ENCODE results near the gene CSNK2A1.
"Not testable (repeated sequence)": the region's sequence is repeated elsewhere in the genome, so short reads cannot be mapped to it uniquely, and the experiment has no call there.

CSNK2A1 gene

DNA sequence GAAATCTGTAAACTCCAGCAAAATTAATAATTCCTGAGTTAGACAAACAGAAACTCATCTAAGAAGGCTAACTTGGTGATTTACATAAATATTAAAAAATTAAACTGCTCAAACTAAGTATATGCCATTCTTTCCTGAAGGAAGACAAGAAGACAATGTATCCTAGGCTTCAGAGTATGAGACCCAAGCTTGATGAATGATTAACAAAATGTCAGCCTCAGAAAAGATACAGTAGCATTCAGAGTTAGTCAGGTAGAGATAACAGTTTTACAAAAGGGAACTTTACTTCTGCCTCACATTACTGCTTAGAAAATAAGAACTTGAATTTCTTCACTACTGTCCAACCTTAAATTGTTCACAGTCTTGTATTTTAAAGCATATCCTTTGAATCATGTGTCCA is 12.0 kb downstream of the CSNK2A1 start:
- DNase-seq, result no peak

- no peak for DNase-seq
Observed at GRCh38 chr20:530321-530720, 13.3 kb downstream of the CSNK2A1 start.

DNA sequence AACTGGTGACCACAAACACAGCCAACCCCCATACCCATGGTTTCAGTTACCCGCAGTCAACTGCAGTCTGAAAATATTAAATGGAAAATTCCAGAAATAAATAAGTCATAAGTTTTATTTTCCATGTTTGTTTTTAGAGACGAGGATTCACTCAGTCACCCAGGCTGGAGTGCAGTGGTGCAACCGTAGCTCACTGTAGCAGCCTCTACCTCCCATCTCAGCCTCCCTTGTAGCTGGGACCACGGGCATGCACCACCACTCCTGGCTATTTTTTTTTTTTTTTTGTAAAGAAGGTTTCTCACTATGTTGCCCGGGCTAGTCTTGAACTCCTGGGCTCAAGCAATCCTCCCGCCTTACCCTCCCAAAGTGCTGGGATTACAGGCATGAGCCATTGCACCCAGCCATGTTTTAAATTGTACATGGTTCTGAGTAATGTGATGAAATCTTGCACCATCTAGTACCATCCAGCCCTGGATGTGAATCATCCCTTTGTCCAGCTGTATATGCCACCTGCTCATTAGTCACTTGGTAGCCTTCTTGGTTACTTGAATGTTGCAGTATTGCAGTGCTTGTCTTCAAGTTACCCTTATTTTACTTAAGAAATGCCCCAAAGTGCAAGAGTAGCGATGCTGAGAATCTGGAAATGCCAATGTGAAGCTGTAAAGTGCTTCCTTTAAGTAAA is 14.5 kb downstream of the CSNK2A1 start:
- DNase-seq, result no peak

GRCh38 chr20:527571-527886 is 16.1 kb downstream of the CSNK2A1 start:
- DNase-seq, result no peak

DNA sequence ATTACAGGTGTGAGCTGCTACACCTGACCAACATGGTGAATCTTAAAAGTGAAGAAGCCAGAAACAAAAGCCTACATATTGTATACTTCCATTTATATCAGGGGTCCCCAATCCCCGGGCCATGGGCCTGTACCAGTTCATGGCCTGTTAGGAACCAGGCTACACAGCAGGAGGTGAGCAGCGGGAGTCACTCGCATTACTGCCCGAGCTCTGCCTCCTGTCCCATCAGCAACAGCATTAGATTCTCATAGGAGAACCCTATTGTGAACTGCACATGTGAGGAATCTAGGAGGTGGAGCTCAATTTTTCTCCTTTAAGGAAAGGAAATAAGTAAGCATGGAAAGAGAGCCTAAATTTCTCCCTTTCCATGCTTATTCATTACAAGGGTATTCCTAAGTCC is 21.7 kb downstream of the CSNK2A1 start:
- no peak for DNase-seq

DNA sequence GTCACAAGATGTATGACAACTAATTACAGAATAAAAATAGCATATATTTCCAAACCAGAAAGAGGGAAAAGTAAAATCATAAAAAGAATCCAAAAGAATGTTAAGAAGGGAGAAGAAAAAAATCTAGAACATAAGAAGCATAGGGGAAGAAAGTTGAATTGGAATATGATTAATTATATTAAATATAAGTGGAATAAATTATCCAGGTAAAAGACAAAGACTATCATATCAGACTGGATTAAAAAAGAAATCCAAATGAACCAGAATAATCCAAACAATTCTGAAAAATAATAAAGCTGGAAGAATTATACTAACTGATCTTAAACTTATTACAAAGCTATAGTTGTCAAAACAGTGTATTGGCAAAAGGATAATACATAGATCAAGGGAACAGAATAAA is 23.6 kb downstream of the CSNK2A1 start:
- DNase-seq, result no peak

- DNase-seq, result no peak
Observed at GRCh38 chr20:517221-517620, 26.4 kb downstream of the CSNK2A1 start.

DNA sequence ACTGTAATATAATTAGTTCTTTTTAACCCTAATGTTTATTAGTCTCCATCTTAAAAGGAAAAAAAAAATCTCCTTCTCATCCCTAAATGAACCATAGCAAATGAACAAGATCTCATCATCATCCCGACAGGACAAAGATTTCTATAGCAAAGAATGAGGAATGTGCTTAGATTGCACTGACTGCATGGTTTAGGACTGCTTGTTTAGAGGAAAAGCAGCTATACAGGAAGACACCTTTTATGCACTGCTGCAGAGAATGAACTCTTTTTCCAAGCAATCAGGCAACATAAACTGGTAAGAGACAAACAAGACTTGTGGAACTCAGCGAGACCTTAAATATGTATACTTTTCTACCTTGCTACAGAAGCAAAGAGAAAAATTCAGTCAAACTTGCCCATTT is 26.8 kb downstream of the CSNK2A1 start:
- DNase-seq, result no peak

DNA sequence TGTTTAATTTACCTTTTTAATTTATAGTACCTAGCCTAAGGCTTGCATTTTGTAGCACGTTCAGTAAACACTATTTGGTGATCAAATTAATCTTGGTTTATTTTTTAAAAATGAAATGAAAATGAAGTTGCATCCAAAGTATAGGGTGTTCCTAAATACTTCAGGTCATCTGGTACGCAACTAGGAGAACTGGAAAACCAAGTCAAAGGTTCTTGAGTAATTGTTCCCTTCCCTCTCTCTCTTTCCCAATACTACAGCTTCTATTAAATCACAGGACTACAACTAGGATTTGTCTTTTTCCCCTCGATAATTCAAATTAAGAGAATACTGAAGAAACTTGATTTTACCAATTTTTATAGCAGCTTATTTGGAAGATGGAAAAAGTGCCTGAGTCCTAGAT is 27.9 kb downstream of the CSNK2A1 start:
- no peak for DNase-seq

- DNase-seq, result no peak
Observed at GRCh38 chr20:513429-513828, 30.2 kb downstream of the CSNK2A1 start.

- not testable (repeated sequence) for DNase-seq
Observed at GRCh38 chr20:510328-511057, 33.1 kb downstream of the CSNK2A1 start.

DNA sequence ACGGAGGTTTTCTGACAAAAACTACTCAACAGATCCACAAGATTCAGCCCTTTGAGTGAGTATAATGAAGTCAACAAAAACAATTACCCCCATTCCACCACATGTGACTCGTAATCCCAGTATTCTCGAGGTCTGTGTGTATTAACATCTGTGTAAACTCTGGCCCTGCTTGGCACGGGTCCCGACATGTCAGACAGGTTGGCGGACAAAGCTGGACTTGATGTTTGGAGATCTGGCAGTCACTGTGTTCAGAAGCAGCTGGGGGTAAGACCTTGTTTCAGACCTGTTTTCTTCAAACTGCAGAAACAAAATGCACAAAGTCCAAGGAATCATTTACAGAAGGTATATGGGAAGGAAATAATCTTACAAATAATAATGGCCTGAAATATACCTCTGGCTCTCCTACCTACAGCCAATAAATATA is 35.2 kb downstream of the CSNK2A1 start:
- not testable (repeated sequence) for DNase-seq

DNA sequence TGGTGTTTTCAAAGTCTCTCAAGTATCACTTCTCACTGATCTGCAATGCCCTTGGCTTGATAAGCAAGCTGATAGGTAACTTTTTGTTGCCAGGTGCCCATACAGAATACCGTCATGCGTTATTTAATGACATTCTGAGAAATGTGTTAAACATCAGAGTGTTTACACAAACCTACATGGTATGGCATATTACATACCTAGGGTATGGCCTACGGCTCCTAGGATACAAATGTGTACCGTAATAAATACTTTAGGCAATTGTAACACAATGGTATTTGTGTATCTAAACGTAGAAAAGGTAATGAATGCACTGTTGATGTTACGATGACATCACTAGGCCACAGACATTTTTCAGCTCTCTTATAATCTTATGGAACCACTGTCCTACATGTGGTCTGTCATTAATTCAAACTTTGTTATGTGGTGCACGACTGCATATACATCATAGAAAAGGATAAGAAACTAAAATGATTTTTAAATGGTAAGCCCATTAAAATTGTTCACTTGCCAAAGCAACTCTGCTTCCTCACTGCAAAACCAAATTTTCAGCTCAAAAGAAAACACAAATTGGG is 35.7 kb downstream of the CSNK2A1 start:
- no peak for DNase-seq

- no peak for DNase-seq
Observed at GRCh38 chr20:507006-507758, 36.4 kb downstream of the CSNK2A1 start.

DNA sequence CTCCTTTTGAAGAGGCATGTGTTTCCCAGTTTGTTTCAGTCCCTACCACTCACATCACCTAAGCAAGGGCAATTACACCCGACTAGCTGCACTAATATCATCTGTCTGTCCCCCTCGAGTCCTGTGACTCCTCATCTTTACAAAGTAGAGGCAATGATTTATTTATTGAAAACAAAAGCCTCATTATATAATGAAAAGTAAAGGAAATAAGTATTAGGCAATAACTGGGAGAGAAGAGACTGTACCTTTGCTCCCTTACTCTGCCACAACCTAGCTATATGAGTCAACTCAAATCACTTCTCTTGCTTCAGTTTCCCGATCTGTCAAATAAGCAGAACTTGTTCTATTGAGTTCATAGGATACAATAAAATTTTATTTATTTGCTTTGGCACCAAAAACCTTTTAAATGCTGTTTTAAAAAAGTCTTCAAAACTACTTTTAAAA is 38.9 kb downstream of the CSNK2A1 start:
- no peak for DNase-seq

DNA sequence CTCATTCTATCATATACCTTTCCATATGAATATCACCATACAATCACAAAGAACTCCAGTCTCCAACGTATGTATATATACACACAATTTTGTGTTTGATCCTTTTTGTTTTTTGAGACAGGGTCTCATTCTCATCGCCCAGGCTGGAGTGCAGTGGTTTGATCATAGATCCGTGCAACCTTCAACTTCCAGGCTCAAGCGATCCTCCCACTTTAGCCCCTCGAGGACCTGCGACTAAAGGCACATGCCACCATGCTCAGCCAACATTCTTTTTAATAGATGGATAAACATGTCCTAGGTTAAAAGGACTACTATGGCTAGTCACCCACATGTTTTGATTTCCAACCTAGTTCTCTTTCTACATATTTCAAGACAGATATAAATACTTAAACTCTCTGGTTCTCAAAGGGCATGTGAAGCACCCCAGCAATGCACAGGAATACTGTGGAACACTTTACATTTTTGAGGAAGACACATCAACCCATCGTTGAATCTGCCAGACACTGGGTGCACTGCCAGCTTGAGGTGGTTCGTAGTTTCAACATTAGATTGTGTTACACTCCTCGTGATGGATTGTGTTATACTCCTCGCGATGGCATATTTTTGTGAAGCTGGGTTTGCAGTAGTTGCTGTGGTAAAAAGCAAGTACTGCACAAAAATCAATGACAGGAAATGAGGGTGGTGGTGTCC is 40.4 kb downstream of the CSNK2A1 start:
- DNase-seq, result no peak

- no peak for DNase-seq
Observed at GRCh38 chr20:497979-498378, 45.6 kb downstream of the CSNK2A1 start.

- DNase-seq, result no peak
Observed at GRCh38 chr20:496126-496696, 47.4 kb downstream of the CSNK2A1 start.

- DNase-seq, result no peak
Observed at GRCh38 chr20:492159-492558, 51.4 kb downstream of the CSNK2A1 start.

GRCh38 chr20:487655-488054 is 55.9 kb downstream of the CSNK2A1 start:
- DNase-seq, result no peak

DNA sequence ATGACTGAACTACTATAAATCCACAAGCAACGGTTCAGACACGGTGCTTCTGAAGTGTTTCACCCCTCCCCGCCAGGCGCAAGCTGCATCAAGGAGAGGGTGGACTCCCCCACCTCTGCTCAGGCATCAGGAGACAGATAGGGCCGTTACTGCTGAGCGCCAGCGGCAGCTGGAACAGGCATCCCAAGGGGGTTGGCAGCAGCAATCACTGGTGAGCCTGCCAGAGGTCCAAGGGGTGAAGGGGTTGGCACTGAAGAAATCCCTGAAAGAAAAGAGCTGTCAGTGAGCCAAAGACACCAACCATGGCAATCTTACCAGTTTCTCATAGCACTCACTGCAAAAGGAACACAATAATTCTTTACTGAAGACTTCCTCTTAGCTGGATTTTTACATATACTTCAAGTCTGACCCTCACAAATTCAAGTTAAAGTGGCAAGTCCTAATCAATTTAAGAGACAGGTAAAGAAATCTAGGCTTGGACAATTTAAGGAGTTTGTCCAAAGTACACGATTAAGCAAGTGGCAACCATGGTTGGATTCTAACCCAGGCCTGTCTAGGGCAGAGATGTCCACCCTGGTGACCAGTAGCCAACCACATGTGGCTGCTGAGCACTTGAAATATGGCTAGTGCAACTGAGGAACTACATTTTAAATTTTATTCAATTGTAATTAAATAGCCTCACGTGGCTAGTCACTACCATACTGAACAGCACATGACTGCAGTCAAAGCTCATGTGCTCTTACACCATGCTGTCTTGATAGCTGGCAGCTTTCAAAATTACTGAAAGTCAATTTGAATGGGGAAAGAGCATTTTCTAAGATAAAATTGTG is 59.6 kb downstream of the CSNK2A1 start:
- no peak for DNase-seq

DNA sequence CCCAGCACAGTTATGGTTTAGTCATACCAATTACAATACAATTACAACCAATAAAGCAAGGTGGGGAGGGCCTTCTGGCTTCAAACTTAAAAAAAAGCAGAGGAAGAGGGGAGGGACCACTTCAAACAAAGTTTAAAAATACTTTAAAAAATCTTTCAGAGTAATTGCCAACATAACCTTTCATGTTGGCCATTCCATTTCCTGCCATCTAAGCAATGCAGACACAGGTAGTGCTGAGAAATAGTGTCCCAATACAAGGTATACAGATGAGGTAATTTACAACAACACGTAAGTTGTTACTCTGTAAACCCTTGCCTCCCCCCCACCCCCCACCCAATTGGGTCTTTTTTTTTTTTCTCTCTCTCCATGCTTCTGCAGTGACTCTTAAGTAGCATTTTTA is 62.4 kb downstream of the CSNK2A1 start:
- peak in 1 of 2 donors; percentile 31 for DNase-seq

Measured in CD4-positive, alpha-beta T cell treated with Interleukin-1 beta for 1 hour (primary cell).